Mesendoderm (in vitro differentiated cells): ENCODE measurements around the gene CFAP97D2.

Experiments used
- DNase-seq: peaks from one replicate; pipeline ENCODE4 v3.0.0; 2013
- H2AK5ac ChIP-seq: 2 replicates; pipeline ENCODE4 v1.6.1; 2013; ENCODE audit warnings: low read length, inconsistent platforms
- H2BK120ac ChIP-seq: 2 replicates; pipeline ENCODE4 v1.6.1; 2013; ENCODE audit warnings: low read depth, mild to moderate bottlenecking, low read length, moderate library complexity, mixed read lengths
- H2BK15ac ChIP-seq: replicated peaks from 2 replicates; pipeline ENCODE4 v1.6.1; 2013; ENCODE audit warnings: low read depth, mild to moderate bottlenecking, moderate library complexity
- H2BK5ac ChIP-seq: 2 replicates; pipeline ENCODE4 v1.6.1; 2013; ENCODE audit warnings: low read length, inconsistent platforms
- H3K18ac ChIP-seq: 2 replicates; pipeline ENCODE4 v1.6.1; 2013; ENCODE audit warnings: mild to moderate bottlenecking, low read length, mixed read lengths
- H3K23ac ChIP-seq: one replicate; pipeline ENCODE4 v1.6.1; 2013; ENCODE audit warnings: low read length
- H3K27ac ChIP-seq: 2 replicates; pipeline ENCODE4 v1.5.1; 2013; ENCODE audit warnings: low read depth, mild to moderate bottlenecking, inconsistent platforms, low read length, moderate library complexity
- H3K27me3 ChIP-seq: 2 replicates; pipeline ENCODE4 v1.6.1; 2013; ENCODE audit warnings: low read length, control low read depth, mild to moderate bottlenecking, inconsistent platforms; ENCODE audit not compliant: insufficient read depth, poor library complexity
- H3K36me3 ChIP-seq: 2 replicates; pipeline ENCODE4 v1.6.1; 2013; ENCODE audit warnings: low read length, inconsistent platforms; ENCODE audit not compliant: control insufficient read depth, insufficient read depth
- H3K4ac ChIP-seq: one replicate; pipeline ENCODE4 v1.6.1; 2013; ENCODE audit warnings: low read depth, mild to moderate bottlenecking, low read length, moderate library complexity
- H3K4me1 ChIP-seq: 2 replicates; pipeline ENCODE4 v1.6.1; 2013; ENCODE audit warnings: low read depth, low read length, inconsistent platforms; ENCODE audit not compliant: control insufficient read depth
- H3K4me2 ChIP-seq: 2 replicates; pipeline ENCODE4 v1.6.1; 2013; ENCODE audit warnings: low read length
- H3K4me3 ChIP-seq: 2 replicates; pipeline ENCODE4 v1.5.1; 2013; ENCODE audit warnings: mild to moderate bottlenecking, low read length
- H3K56ac ChIP-seq: one replicate; pipeline ENCODE4 v1.6.1; 2013; ENCODE audit warnings: low read length
- H3K79me1 ChIP-seq: 2 replicates; pipeline ENCODE4 v1.6.1; 2013; ENCODE audit warnings: low read length, inconsistent platforms
- H3K79me2 ChIP-seq: 2 replicates; pipeline ENCODE4 v1.6.1; 2013; ENCODE audit warnings: mild to moderate bottlenecking, low read length; ENCODE audit not compliant: control insufficient read depth, insufficient read depth
- H3K9ac ChIP-seq: 2 replicates; pipeline ENCODE4 v1.6.1; 2013; ENCODE audit warnings: low read length, inconsistent platforms
- H4K5ac ChIP-seq: one replicate; pipeline ENCODE4 v1.6.1; 2013; ENCODE audit warnings: low read length
- H4K8ac ChIP-seq: one replicate; pipeline ENCODE4 v1.6.1; 2013; ENCODE audit warnings: low read depth, mild to moderate bottlenecking, control low read depth, low read length, moderate library complexity
- WGBS: extraction: QIAGEN DNeasy Blood & Tissue Kit; methylation state at CpG from one replicate; pipeline ENCODE4 v1.1.7; 2013; ENCODE audit warnings: low lambda C conversion rate, missing lambda C conversion rate; ENCODE audit not compliant: insufficient coverage; ENCODE audit errors: extremely low coverage; 5-methylcytosine and 5-hydroxymethylcytosine counted together

Gene CFAP97D2

GRCh38 chr13:114149774-114150740, 29.0 kb upstream of the CFAP97D2 start:
- H3K79me2 ChIP-seq, result no peaks in the 10 kb centered on the region
- H3K4ac ChIP-seq, result no peak overlapping the region
- H4K5ac ChIP-seq, result no peak overlapping the region
- no peak overlapping the region for H2AK5ac ChIP-seq
- WGBS, result no CpG with 5 or more reads among the region's 12 CpGs
- no peak for DNase-seq
- no peaks in the 10 kb centered on the region for H3K79me1 ChIP-seq
- H3K27ac ChIP-seq, result no peak overlapping the region
- H3K56ac ChIP-seq, result no peak overlapping the region
- H2BK120ac ChIP-seq, result no peak overlapping the region
- H3K4me1 ChIP-seq, result no peaks in the 10 kb centered on the region
- no peak overlapping the region for H3K23ac ChIP-seq
- H3K4me2 ChIP-seq, result no peak overlapping the region
- H2BK5ac ChIP-seq, result no peak overlapping the region
- H2BK15ac ChIP-seq, result no peak overlapping the region
- H3K9ac ChIP-seq, result no peak overlapping the region
- H3K18ac ChIP-seq, result no peak overlapping the region
- no peaks in the 10 kb centered on the region for H3K27me3 ChIP-seq
- H3K36me3 ChIP-seq, result no peaks in the 10 kb centered on the region
- H3K4me3 ChIP-seq, result no peak overlapping the region
- no peak overlapping the region for H4K8ac ChIP-seq

GRCh38 chr13:114151031-114151430, 28.0 kb upstream of the CFAP97D2 start:
- H3K9ac ChIP-seq, result no peak overlapping the region

GRCh38 chr13:114151565-114152284, 27.3 kb upstream of the CFAP97D2 start:
- no peak overlapping the region for H2BK120ac ChIP-seq
- H3K27me3 ChIP-seq, result no peaks in the 10 kb centered on the region
- WGBS, result no CpG with 5 or more reads among the region's 28 CpGs
- H3K4me1 ChIP-seq, result no peaks in the 10 kb centered on the region
- DNase-seq, result no peak
- H3K18ac ChIP-seq, result no peak overlapping the region
- no peak overlapping the region for H3K9ac ChIP-seq
- no peak overlapping the region for H3K23ac ChIP-seq
- H4K5ac ChIP-seq, result no peak overlapping the region
- no peak overlapping the region for H3K56ac ChIP-seq
- no peaks in the 10 kb centered on the region for H3K79me1 ChIP-seq
- no peaks in the 10 kb centered on the region for H3K79me2 ChIP-seq
- no peak overlapping the region for H2AK5ac ChIP-seq
- no peak overlapping the region for H3K4ac ChIP-seq
- no peak overlapping the region for H3K4me3 ChIP-seq
- no peaks in the 10 kb centered on the region for H3K36me3 ChIP-seq
- no peak overlapping the region for H2BK15ac ChIP-seq
- H2BK5ac ChIP-seq, result no peak overlapping the region
- H3K4me2 ChIP-seq, result no peak overlapping the region
- no peak overlapping the region for H4K8ac ChIP-seq
- H3K27ac ChIP-seq, result no peak overlapping the region

More at GRCh38 chr13:114151031-114151430, 28.0 kb upstream of the CFAP97D2 start:
- no peaks in the 10 kb centered on the region for H3K27me3 ChIP-seq
- H3K56ac ChIP-seq, result no peak overlapping the region
- H3K79me2 ChIP-seq, result no peaks in the 10 kb centered on the region
- H3K4me2 ChIP-seq, result no peak overlapping the region
- no CpG with 5 or more reads among the region's 10 CpGs for WGBS
- H4K8ac ChIP-seq, result no peak overlapping the region
- no peak overlapping the region for H2BK5ac ChIP-seq
- H2BK120ac ChIP-seq, result no peak overlapping the region
- no peak overlapping the region for H3K4ac ChIP-seq
- H3K23ac ChIP-seq, result no peak overlapping the region
- H3K18ac ChIP-seq, result no peak overlapping the region
- no peak overlapping the region for H2BK15ac ChIP-seq
- no peak overlapping the region for H4K5ac ChIP-seq
- H3K79me1 ChIP-seq, result no peaks in the 10 kb centered on the region
- no peak overlapping the region for H3K4me3 ChIP-seq
- H3K36me3 ChIP-seq, result no peaks in the 10 kb centered on the region
- H3K27ac ChIP-seq, result no peak overlapping the region
- no peaks in the 10 kb centered on the region for H3K4me1 ChIP-seq
- no peak for DNase-seq
- no peak overlapping the region for H2AK5ac ChIP-seq

GRCh38 chr13:114152285-114152645, 26.8 kb upstream of the CFAP97D2 start:
- Histone ChIP-seq H3K27me3 (no peaks in the 10 kb centered on the region), H3K4me1 (no peaks in the 10 kb centered on the region), H2BK15ac (no peak overlapping the region), H3K18ac (no peak overlapping the region), H3K4me2 (no peak overlapping the region), H3K4ac (no peak overlapping the region), H2AK5ac (no peak overlapping the region), H2BK120ac (no peak overlapping the region), H3K79me1 (no peaks in the 10 kb centered on the region), H3K79me2 (no peaks in the 10 kb centered on the region), H3K9ac (no peak overlapping the region), H3K56ac (no peak overlapping the region), H2BK5ac (no peak overlapping the region), H3K23ac (no peak overlapping the region), H4K5ac (no peak overlapping the region), H3K36me3 (no peaks in the 10 kb centered on the region), H4K8ac (no peak overlapping the region), H3K4me3 (no peak overlapping the region), H3K27ac (no peak overlapping the region)
- no peak for DNase-seq
- WGBS, result no CpG with 5 or more reads among the region's 7 CpGs

- no peak for DNase-seq
- Histone ChIP-seq H3K27me3 (no peaks in the 10 kb centered on the region), H3K36me3 (no peaks in the 10 kb centered on the region), H4K5ac (no peak overlapping the region), H3K56ac (no peak overlapping the region), H3K4me1 (no peaks in the 10 kb centered on the region), H2AK5ac (no peak overlapping the region), H2BK5ac (no peak overlapping the region), H2BK120ac (no peak overlapping the region), H3K27ac (no peak overlapping the region), H4K8ac (no peak overlapping the region), H3K4me3 (no peak overlapping the region), H3K18ac (no peak overlapping the region), H3K79me2 (no peaks in the 10 kb centered on the region), H3K4me2 (no peak overlapping the region), H2BK15ac (no peak overlapping the region), H3K4ac (no peak overlapping the region), H3K23ac (no peak overlapping the region), H3K9ac (no peak overlapping the region), H3K79me1 (no peaks in the 10 kb centered on the region)
- WGBS, result no CpG with 5 or more reads among the region's 20 CpGs
These were observed 26.2 kb upstream of the CFAP97D2 start for GRCh38 chr13:114152831-114153371.
